Measurements from ENCODE around the gene BCL7C.
A peak's percentile ranks its signal among the peaks of the same experiment; 100 is the strongest.
"Not testable (repeated sequence)": the region's sequence is repeated elsewhere in the genome, so short reads cannot be mapped to it uniquely, and the experiment has no call there.

BCL7C gene

GRCh38 chr16:30893744-30894539 lies at the start of gene BCL7C:
TSS of gene BCL7C (minus strand) at chr16:30894077. CDS start at chr16:30893944, 133 bp downstream.
- DNase-seq (ENCODE audit: low read depth): peak; percentile 28
- H3K4me3 ChIP-seq (ENCODE audit: control insufficient read depth, low read depth, low read length): peak within 1 kb of the TSS; percentile 95
- peak; percentile 30 for TF ChIP-seq CTCF (IDR thresholded peaks at IDR 0.05; ENCODE audit: control insufficient read depth, insufficient read depth, low read depth, low read length, missing control alignments)

- H3K4me3 ChIP-seq (ENCODE audit: control insufficient read depth, low read depth, low read length): no peak overlapping the region
- DNase-seq (ENCODE audit: low read depth): no peak
- no peak for TF ChIP-seq CTCF (IDR thresholded peaks at IDR 0.05; ENCODE audit: control insufficient read depth, insufficient read depth, low read depth, low read length, missing control alignments)
Measured at GRCh38 chr16:30942426-30942806, 48.5 kb upstream of the BCL7C start.

- DNase-seq (ENCODE audit: low read depth): no peak
- TF ChIP-seq CTCF (IDR thresholded peaks at IDR 0.05; ENCODE audit: control insufficient read depth, insufficient read depth, low read depth, low read length, missing control alignments): peak; percentile 90
- no peak overlapping the region for H3K4me3 ChIP-seq (ENCODE audit: control insufficient read depth, low read depth, low read length)
Measured at GRCh38 chr16:30941600-30942425, 47.9 kb upstream of the BCL7C start.

GRCh38 chr16:30939571-30939970 lies 45.7 kb upstream of the BCL7C start:
- DNase-seq (ENCODE audit: low read depth); H3K4me3 ChIP-seq (ENCODE audit: control insufficient read depth, low read depth, low read length): not testable (repeated sequence)

- TF ChIP-seq CTCF (IDR thresholded peaks at IDR 0.05; ENCODE audit: control insufficient read depth, insufficient read depth, low read depth, low read length, missing control alignments): peak; percentile 3
Measured at GRCh38 chr16:30937692-30938091, 43.8 kb upstream of the BCL7C start.

GRCh38 chr16:30934827-30935557 lies 41.1 kb upstream of the BCL7C start:
- peak; percentile 67 for TF ChIP-seq CTCF (IDR thresholded peaks at IDR 0.05; ENCODE audit: control insufficient read depth, insufficient read depth, low read depth, low read length, missing control alignments)
- DNase-seq (ENCODE audit: low read depth): no peak
- no peak overlapping the region for H3K4me3 ChIP-seq (ENCODE audit: control insufficient read depth, low read depth, low read length)

More at GRCh38 chr16:30937692-30938091, 43.8 kb upstream of the BCL7C start:
- H3K4me3 ChIP-seq (ENCODE audit: control insufficient read depth, low read depth, low read length): no peak overlapping the region
- no peak for DNase-seq (ENCODE audit: low read depth)
